GM21619 (cell line): ENCODE data around the gene IFNA14.
"Not testable (repeated sequence)": the region's sequence is repeated elsewhere in the genome, so short reads cannot be mapped to it uniquely, and the experiment has no call there.

ENCODE experiments used
- ATAC-seq: cut with Tn5 transposase; IDR thresholded peaks from one replicate; pipeline ENCODE4 v1.9.1; 2021; ENCODE audit not compliant: unreplicated experiment

IFNA14 gene

GRCh38 chr9:21217211-21217610 lies 22.6 kb downstream of the IFNA14 start, which contains the start of gene IFNA16:
IFNA16 (minus strand) TSS chr9:21217311; CDS start chr9:21217305, 6 bp downstream.
- not testable (repeated sequence) for ATAC-seq

GRCh38 chr9:21213411-21214326 lies 26.1 kb downstream of the IFNA14 start:
- peak; percentile 67 for ATAC-seq

DNA sequence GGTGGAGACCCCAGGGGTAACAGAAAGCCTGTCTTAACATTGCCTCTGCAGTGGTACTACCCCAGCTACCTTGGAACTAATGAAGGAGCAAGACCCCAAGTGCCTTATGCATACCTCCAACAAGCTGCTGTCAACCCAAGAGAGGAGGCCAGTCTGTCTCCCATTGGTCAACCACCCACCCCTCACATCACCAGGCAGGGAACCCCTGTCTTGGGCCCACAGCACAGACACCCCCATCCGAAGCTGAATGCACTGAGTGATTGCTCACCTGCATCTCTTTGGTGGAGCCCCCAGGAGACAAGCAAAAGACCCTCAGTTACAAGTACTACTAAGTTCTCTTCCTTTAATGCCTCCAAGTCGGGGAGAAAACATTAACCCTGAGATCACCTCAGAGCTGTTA lies 27.6 kb downstream of the IFNA14 start:
- ATAC-seq: not testable (repeated sequence)

GRCh38 chr9:21210782-21211181 lies 29.0 kb downstream of the IFNA14 start:
- not testable (repeated sequence) for ATAC-seq

DNA sequence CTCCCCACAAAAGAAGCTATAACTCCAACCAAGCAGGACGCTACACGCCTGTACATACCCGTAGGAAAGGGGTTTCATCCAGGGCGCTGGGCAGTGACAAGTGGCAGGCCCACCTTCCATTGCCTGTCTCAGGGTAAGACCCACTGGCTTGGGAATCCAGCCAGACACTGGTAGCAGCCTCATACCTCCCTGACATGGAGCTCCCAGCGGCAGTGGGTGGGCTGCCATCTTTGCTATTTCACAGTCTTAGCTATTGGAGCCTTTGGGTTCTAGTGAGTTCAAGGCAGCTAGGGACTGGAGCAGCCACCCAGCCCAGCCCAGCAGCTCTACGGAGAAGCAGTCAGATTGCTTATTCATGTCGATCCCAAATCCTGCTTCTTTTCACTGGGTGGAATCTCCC lies 29.5 kb downstream of the IFNA14 start:
- ATAC-seq: no peak

DNA sequence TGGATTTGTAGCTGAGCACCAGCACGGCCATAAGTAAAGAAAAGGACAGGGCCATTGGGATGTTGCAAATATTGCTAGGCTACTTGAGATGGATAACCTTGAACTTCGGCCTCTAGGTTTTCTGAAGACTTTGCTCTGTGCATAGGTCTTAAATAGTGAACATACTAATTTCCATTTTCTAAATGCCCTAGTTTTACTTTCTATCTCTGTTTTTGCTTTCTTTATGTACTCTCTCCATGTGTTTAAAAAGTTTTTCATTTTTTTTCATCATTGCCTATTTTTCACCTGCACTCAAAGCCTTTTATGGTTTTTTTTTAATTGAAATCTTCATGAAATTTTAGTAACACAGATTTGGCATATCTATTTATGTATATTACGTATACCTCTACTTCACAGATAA lies 32.8 kb downstream of the IFNA14 start, which contains the start of gene IFNA10:
Gene IFNA10, minus strand, starts transcription at position 101 of the 400 bp plus-strand sequence. Its CDS starts 46 bp downstream, at position 55.
- not testable (repeated sequence) for ATAC-seq

GRCh38 chr9:21205204-21205603 lies 34.6 kb downstream of the IFNA14 start:
- no peak for ATAC-seq

DNA sequence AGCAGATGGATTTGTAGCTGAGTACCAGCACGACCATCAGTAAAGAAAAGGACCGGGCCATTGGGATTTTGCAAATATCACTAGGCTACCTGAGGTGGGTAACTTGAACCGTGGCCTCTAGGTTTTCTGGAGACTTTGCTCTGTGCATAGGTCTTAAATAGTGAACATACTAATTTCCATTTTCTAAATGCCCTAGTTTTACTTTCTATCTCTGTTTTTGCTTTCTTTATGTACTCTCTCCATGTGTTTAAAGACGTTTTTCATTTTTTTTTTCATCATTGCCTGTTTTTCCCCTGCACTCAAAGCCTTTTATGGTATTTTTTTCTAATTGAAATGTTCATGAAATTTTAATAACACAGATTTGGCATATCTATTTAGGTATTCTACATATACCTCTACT lies 37.7 kb downstream of the IFNA14 start, which contains the start of gene IFNA7:
Gene IFNA7, minus strand, starts transcription at position 101 of the 400 bp plus-strand sequence. Its CDS starts 40 bp downstream, at position 61.
- ATAC-seq: not testable (repeated sequence)

GRCh38 chr9:21194867-21195776 lies 44.7 kb downstream of the IFNA14 start:
- ATAC-seq: peak; percentile 94
